Daoy (cell line): ENCODE measurements around the gene PDIA5. TPM values are rescaled to one million over a fixed set of nuclear protein-coding genes. Genes with fewer than 3 reads are reported as not detected.

Experiments used
- DNase-seq: peaks from one replicate; pipeline ENCODE4 v3.0.0-alpha.2; 2015; ENCODE audit warnings: low read depth
- total RNA-seq: library from RNA; depleted of rRNA; stranded (reverse); fragments of >200 nt; shearing (Covaris generic); gene quantifications from 2 replicates; pipeline ENCODE4 v1.2.3, GENCODE V29; 2014; rRNA removed

PDIA5 gene
- total RNA-seq, 1 experiment from 2014 or later: 17.6 TPM

GRCh38 chr3:123168122-123168521, 101.3 kb downstream of the PDIA5 start:
- DNase-seq: no peak

- DNase-seq: no peak
Observed at GRCh38 chr3:123168605-123169004, 101.8 kb downstream of the PDIA5 start.

- no peak for DNase-seq
Observed at GRCh38 chr3:123169492-123169929, 102.7 kb downstream of the PDIA5 start.

- no peak for DNase-seq
Observed at GRCh38 chr3:123169930-123170329, 103.1 kb downstream of the PDIA5 start.

- no peak for DNase-seq
Observed at GRCh38 chr3:123180791-123181190, 114.0 kb downstream of the PDIA5 start.

GRCh38 chr3:123186695-123187094, 119.9 kb downstream of the PDIA5 start:
- DNase-seq: no peak

GRCh38 chr3:123188058-123188457, 121.2 kb downstream of the PDIA5 start:
- no peak for DNase-seq

- DNase-seq: no peak
Observed at GRCh38 chr3:123193448-123194101, 126.8 kb downstream of the PDIA5 start.

- DNase-seq: peak; percentile 17
Observed at GRCh38 chr3:123194552-123194951, 127.7 kb downstream of the PDIA5 start.

- no peak for DNase-seq
Observed at GRCh38 chr3:123198372-123198771, 131.5 kb downstream of the PDIA5 start.

- DNase-seq: no peak
Observed at GRCh38 chr3:123201223-123201556, 134.4 kb downstream of the PDIA5 start.

GRCh38 chr3:123201557-123202427, 135.0 kb downstream of the PDIA5 start, which contains the start of gene SEC22A:
Gene SEC22A (plus strand): TSS chr3:123201943. CDS start chr3:123209218, 7,275 bp downstream.
- peak; percentile 98 for DNase-seq

- peak; percentile 7 for DNase-seq
Observed at GRCh38 chr3:123202451-123202850, 135.6 kb downstream of the PDIA5 start.

Other genes with a start within 250 kb of the PDIA5 start
- not detected in 2 replicates for gene SEMA5B, start 39.3 kb upstream of the PDIA5 start, total RNA-seq
- 44.9 and 45.1 TPM in 2 replicates for gene SEC22A, start 134.9 kb downstream of the PDIA5 start, total RNA-seq